Glomerular endothelial cell (primary cell): ENCODE data around the gene TMEM256. TPM values are rescaled to one million over a fixed set of nuclear protein-coding genes. Genes with fewer than 3 reads are reported as not detected.

Experiments used
- DNase-seq: peaks from one replicate; pipeline ENCODE4 v3.0.0-alpha.2; 2011; ENCODE audit warnings: low read depth, low spot score; ENCODE audit errors: extremely low read depth
- total RNA-seq: library from RNA; depleted of rRNA; stranded (reverse); fragments of >200 nt; gene quantifications from 2 replicates; pipeline ENCODE4 v1.2.3, GENCODE V29; 2015

TMEM256 gene
- total RNA-seq: 56.7 and 73.7 TPM in 2 replicates

GRCh38 chr17:7403977-7404736, at the start of gene TMEM256:
Gene TMEM256, minus strand, starts transcription at chr17:7404097. Its CDS starts 13 bp downstream, at chr17:7404084.
- peak; percentile 93 for DNase-seq

DNA sequence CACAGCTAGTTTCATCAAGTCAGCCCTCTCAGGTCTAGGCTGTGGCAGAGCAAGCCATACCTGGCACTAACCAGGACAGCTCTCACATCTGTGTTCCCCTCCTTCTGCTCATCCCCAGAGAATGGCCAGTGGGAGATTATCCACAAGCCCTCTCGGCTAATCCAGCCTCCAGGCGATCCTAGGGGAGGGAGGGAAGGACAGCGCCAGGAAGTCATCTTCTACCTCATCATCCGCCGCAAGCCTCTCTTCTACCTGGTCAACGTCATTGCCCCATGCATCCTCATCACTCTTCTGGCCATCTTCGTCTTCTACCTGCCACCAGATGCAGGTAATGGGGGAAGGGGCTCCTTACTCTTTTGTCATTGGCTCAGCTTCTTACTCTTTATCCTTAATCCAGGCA, 44.6 kb upstream of the TMEM256 start:
- DNase-seq: no peak

DNA sequence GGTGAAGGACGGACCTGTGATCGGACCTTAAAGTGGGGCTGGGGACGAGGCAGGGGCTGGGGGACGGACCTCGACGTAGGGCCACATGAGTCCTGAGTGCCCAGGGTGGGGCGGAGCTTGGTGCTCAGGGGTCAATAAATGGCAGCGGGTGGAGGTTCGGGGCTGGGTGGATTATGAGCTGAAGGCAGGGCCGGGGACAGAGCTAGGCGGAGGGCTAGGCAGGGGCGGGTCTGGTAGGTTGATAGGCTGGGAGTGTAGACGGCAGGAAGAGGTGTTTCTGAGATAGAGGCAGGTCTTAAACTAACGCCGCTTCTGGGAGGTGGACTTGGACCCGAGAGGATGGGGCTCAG, 41.7 kb upstream of the TMEM256 start:
- DNase-seq: no peak

DNA sequence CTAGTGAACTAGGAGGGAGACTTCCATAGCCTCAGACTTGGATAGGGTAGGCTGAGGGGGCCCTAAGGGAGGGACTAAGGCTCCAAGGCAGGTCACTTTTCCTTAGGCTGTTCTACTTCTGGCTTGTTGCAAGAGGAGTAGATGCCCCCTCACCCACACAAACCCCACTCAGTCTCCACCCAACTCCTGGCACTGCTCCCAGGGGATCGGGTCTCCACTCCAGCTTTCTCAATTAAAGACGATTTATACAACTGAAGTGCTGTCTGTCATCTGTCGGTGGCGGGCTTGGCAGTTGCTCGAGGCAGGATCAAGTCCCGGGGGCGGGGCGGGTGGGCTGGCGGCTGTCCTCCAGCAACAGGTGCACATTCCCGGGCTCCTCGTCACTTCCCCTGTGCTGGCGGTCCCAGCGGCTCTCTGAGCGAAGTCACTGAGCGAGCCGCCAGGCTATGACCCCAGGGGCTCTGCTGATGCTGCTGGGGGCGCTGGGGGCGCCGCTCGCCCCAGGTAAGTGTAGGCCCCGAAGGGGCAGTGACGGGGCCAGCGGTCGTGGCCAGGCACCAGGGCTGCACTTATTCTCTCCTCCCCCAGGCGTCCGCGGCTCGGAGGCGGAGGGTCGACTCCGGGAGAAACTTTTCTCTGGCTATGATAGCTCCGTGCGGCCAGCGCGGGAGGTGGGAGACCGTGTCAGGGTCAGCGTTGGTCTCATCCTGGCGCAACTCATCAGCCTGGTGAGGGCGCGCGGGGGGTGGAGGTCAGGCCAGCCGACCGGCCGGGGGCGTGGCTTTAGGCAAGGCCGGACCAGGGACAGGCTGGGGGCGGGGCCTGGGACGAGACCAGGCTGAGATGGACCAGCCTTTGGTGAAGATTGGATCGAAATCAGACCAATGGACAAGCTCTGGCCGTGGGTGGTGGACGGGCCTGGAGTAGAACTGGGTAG, 41.1 kb upstream of the TMEM256 start, which contains the start of gene CHRNB1:
CHRNB1 (plus strand) TSS at position 380 of the 937 bp plus-strand sequence; CDS start at position 447, 67 bp downstream.
- DNase-seq: no peak

- no peak for DNase-seq
These were observed 39.9 kb upstream of the TMEM256 start for GRCh38 chr17:7443499-7444485.

DNA sequence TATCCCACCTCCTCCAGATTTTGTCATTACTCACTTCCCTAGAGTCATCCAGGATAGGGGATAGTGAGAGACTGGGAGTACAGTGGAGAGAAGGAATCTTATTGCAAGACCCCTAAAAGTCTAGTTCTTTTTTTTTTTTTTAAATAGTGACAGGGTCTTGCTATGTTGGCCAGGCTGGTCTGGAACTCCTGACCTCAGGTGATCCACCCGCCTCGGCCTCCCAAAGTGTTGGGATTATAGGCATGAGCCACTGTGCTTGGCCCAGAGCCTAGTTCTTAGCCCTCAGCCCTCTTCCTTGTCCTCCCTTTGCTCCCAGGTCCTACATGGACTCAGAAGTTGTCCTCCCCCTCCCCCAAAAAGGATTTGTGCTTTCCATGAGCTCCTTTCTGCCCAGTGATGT, 38.2 kb upstream of the TMEM256 start:
- no peak for DNase-seq

DNA sequence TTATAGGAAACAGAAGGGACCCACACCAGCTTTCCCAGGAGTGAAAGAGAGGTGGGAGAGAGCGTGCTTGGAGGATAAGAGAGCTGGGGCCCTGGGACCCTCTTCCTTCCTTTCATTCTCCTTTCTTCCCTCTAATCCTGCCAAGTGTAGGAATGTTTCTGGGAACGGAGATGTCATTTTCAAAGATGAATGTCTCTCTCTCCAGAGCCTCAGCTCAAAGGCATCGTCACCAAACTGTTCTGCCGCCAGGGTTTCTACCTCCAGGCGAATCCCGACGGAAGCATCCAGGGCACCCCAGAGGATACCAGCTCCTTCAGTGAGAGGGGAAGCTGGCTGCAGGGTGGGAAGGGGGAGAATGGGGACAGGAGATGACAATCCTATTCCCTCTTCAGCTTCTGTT, 37.4 kb upstream of the TMEM256 start:
- DNase-seq: no peak

DNA sequence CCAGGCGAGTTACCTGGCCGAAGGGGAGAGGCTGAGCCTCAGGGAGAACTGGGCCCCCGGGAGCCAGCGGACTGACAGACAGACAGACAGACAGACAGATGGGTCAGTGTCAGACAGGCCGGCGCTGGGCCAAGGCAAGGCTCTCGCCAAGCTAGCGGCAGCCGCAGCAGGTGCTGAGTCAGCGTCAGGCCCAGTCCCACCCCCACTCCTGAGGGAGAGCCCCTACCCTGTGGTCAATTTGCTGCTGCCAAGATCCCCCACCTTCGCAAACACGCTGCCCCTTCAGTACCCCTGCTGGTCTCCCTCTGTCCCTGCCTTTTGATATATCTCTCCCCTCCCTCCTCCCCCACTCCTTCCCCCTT, 36.9 kb upstream of the TMEM256 start:
- no peak for DNase-seq

DNA sequence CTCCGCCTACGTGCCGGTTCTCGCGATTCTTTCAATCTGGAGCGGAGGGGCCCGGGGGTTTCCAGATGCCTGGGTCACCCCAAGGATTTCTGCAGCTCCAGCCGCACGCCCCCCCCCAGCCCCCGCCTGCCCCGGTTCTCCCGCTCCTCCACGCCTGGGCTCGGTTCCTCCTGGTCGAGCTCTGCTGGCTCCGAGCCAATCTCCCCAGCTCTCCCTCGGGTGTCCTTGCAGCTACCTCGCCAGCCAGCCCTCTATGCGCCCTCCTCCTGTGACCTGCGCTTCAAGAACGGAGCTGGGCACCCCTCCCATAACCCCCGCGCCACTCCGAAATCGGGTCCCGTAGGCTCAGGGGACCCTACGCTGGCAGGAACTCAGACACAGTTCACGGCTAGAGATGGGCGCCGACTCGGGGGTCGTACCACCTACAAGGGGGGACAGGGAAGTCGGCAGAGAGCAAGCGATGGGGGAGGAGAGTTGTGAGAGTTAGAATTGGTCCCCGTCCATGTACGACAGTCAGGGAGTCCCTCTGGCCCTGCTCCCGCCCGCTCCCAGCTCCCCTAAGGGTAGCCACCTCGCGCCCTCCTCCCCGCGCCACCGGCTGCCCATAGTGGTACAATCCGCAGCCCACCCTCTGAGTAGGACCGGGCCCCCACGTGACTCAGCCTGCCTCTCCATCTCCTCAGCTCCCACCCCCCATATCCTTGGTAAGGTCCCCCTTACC, 36.4 kb upstream of the TMEM256 start:
- no peak for DNase-seq

DNA sequence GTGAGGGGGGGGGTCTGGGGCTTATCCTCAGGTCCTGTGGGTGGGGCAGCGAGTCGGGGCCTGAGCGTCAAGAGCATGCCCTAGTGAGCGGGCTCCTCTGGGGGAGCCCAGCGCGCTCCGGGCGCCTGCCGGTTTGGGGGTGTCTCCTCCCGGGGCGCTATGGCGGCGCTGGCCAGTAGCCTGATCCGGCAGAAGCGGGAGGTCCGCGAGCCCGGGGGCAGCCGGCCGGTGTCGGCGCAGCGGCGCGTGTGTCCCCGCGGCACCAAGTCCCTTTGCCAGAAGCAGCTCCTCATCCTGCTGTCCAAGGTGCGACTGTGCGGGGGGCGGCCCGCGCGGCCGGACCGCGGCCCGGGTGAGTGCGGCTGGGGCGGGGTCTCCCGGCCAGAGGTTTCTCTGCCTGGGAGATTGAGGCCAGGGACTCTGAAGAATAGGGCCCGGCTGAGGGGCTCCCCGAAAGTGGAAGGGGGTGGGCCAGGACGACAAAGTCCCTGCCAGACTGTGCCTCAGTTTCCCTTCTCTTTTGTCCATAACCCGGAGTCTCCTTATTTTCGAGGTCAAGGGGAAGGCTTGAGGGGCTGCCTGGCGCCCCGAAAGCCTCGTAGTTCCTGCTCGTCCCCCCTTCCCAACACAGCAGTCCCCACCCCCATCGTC, 35.7 kb upstream of the TMEM256 start, which contains the start of gene FGF11:
FGF11 (plus strand) TSS at position 51 of the 651 bp plus-strand sequence; CDS start at position 160, 109 bp downstream.
- DNase-seq: no peak

- no peak for DNase-seq
These were observed 35.0 kb upstream of the TMEM256 start for GRCh38 chr17:7438656-7439460.

DNA sequence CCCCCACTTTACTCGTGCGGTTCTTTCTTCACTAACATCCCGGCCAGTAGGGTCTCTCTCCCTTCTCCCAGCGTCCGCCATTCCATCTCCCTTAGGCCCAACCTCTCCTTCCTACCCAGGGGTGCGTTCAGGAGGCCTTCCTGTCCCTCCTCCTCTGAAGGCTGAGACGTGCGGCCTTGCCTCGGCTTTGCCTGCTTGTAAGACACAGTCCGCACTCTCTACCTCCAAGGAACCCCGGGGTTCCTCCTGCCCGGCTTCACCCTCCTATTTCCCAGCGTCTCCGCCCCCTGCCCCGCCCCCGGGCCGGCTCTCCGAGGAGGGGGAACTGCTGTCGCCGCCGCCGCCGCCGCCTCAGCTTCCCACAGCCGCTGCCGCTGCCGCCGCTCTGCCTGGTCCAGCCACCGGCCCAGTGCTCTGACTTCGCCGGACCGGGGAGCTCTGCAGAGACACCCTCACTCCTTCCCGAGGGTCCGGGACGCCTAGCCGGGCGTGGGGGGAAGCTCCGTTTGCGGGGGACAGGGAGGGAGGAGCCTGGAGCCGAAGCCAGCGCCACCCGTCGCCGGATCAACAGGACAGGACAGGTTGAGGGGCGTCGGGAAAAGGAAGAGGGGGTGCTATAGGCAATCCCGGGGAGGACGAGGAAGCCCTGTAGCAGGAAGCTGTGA, 34.2 kb upstream of the TMEM256 start:
- no peak for DNase-seq

- DNase-seq: no peak
These were observed 33.5 kb upstream of the TMEM256 start for GRCh38 chr17:7437369-7437863.

DNA sequence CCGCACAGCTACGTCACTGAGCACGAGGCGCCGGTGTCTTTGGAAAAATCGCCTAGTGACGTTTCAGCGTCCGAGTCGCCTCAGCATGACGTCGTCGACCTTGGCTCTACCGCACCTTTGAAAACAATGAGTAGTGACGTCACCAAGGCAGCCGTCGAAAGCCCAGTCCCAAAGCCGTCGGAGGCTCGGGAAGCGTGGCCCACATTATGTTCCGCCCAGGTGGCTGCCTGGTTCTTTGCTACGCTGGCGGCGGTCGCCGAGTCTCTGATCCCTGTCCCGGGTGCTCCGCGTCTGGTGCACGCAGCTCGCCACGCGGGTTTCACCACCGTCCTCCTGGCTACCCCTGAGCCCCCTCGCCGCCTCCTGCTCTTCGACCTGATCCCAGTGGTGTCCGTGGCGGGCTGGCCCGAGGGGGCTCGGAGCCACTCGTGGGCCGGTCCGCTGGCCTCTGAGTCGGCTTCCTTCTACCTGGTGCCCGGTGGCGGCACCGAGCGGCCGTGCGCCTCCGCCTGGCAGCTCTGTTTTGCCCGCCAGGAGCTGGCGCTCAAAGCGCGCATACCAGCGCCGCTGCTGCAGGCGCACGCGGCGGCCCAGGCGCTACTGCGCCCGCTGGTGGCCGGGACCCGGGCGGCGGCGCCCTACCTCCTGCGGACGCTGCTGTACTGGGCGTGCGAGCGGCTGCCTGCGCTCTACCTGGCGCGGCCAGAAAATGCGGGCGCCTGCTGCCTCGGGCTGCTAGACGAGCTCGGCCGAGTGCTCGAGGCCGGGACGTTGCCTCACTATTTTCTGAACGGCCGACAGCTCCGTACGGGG, 32.9 kb upstream of the TMEM256 start:
- no peak for DNase-seq

- no peak for DNase-seq
These were observed 32.0 kb upstream of the TMEM256 start for GRCh38 chr17:7435676-7436555.

GRCh38 chr17:7432296-7432695, 28.4 kb upstream of the TMEM256 start:
- no peak for DNase-seq
